GM12878 (cell line): Measurements from ENCODE around the gene CALN1. TPM values are rescaled to one million over a fixed set of nuclear protein-coding genes. Genes with fewer than 3 reads are reported as not detected.

Experiments
- ATAC-seq: fragments of 200-7000 bp; cut with Tn5 transposase; 3 replicates; pipeline ENCODE4 v1.9.1; 2020; ENCODE audit warnings: mild to moderate bottlenecking, moderate library complexity
- BruUV-seq: library from RNA; stranded (reverse); fragments of 400-500 nt; replicated peaks from 2 replicates; lab custom pipeline; 2021; lab: Mats Ljungman, UMichigan
- CTCF ChIA-PET: fragments of 300-600 bp; sonication (Branson Sonifier 250); formaldehyde crosslinking; extraction: SDS; loops from one replicate; lab custom pipeline; 2021; ENCODE audit warnings: inconsistent platforms; lab: Yijun Ruan, JAX
- POLR2A ChIA-PET: fragments of 350-600 bp; formaldehyde crosslinking; extraction: SDS; loops from one replicate; lab custom pipeline; 2021; ENCODE audit warnings: inconsistent platforms; lab: Charles Lee
- RAD21 ChIA-PET: fragments of 300-600 bp; sonication (Branson Sonifier 250); formaldehyde crosslinking; loops from one replicate; lab custom pipeline; 2023; ENCODE audit warnings: antibody characterized with exemption; ENCODE audit not compliant: unreplicated experiment; lab: Charles Lee
- SMC1A ChIA-PET: fragments of 300-600 bp; sonication (Branson Sonifier 250); formaldehyde crosslinking; loops from one replicate; lab custom pipeline; 2023; ENCODE audit not compliant: unreplicated experiment, uncharacterized antibody; lab: Charles Lee
- DNase-seq: peaks from one replicate; pipeline ENCODE4 v3.0.0-alpha.2; 2011; ENCODE audit warnings: low read depth, low spot score
- FAIRE-seq: peaks from 3 replicates; lab custom pipeline; 2011; peaks lifted over from hg19 to GRCh38; lab: Jason Lieb, UNC
- H2AFZ ChIP-seq: 2 replicates; pipeline ENCODE4 v1.6.0; 2011; ENCODE audit warnings: low read depth, low read length, control low read depth; ENCODE audit not compliant: control insufficient read depth
- H3K27ac ChIP-seq: 2 replicates; pipeline ENCODE4 v1.5.1; 2011; ENCODE audit warnings: control low read depth; ENCODE audit not compliant: control insufficient read depth, insufficient read depth
- H3K27me3 ChIP-seq, 2 experiments: replicated peaks in 1 of 2; 2 replicates each; pipeline versions ENCODE4 v1.6.0 to v1.6.1; 2011; ENCODE audit warnings: low read length in 1 of 2; ENCODE audit not compliant: control insufficient read depth in 2 of 2, insufficient read depth in 2 of 2
- H3K36me3 ChIP-seq, 2 experiments: 2 replicates each; pipeline ENCODE4 v1.5.1; 2011; ENCODE audit warnings: low read length in 1 of 2; ENCODE audit not compliant: control insufficient read depth in 2 of 2, insufficient read depth in 2 of 2
- H3K4me1 ChIP-seq: 2 replicates; pipeline ENCODE4 v1.6.1; 2011; ENCODE audit warnings: mild to moderate bottlenecking, low read length, moderate library complexity, mixed read lengths; ENCODE audit not compliant: control insufficient read depth, insufficient read depth
- H3K4me2 ChIP-seq: 2 replicates; pipeline ENCODE4 v1.6.0; 2011; ENCODE audit warnings: control low read depth; ENCODE audit not compliant: control insufficient read depth, insufficient read depth
- H3K4me3 ChIP-seq: fragments of 200-600 bp; sonication (generic); 2 replicates; pipeline ENCODE4 v1.5.1; 2016
- H3K79me2 ChIP-seq: 2 replicates; pipeline ENCODE4 v1.6.0; 2011; ENCODE audit warnings: low read length; ENCODE audit not compliant: control insufficient read depth, insufficient read depth
- H3K9ac ChIP-seq: 2 replicates; pipeline ENCODE4 v1.8.0; 2011; ENCODE audit warnings: low read length, control low read depth, mixed read lengths; ENCODE audit not compliant: control insufficient read depth, insufficient read depth
- H3K9me3 ChIP-seq: replicated peaks from 3 replicates; pipeline ENCODE4 v1.5.1; 2011; ENCODE audit warnings: mild to moderate bottlenecking, low read length; ENCODE audit not compliant: control insufficient read depth, insufficient read depth
- H4K20me1 ChIP-seq: 2 replicates; pipeline ENCODE4 v1.6.0; 2011; ENCODE audit not compliant: control insufficient read depth, insufficient read depth
- BRCA1 ChIP-seq: IDR thresholded peaks from 2 replicates; pipeline ENCODE4 v1.6.1; 2011; ENCODE audit warnings: low read depth, low read length, improper control_type of control experiment
- LARP7 ChIP-seq: fragments of 450-650 bp; IDR thresholded peaks from 2 replicates; pipeline ENCODE4 v1.6.1; 2017; ENCODE audit warnings: mild to moderate bottlenecking
- NFIC ChIP-seq: IDR thresholded peaks from 2 replicates; pipeline ENCODE4 v1.6.1; 2012; ENCODE audit warnings: low read depth, mild to moderate bottlenecking, inconsistent platforms, low read length, moderate library complexity
- WGBS: methylation state at CpG from one replicate; pipeline ENCODE4 v1.1.6; 2016; ENCODE audit warnings: low lambda C conversion rate; ENCODE audit not compliant: insufficient replicate concordance, insufficient coverage; ENCODE audit errors: missing lambda C conversion rate; 5-methylcytosine and 5-hydroxymethylcytosine counted together
- in situ Hi-C: fragments of 300-500 bp; cut with MboI; formaldehyde crosslinking; loops from 9 replicates; pipeline ENCODE4 v1.14.3; 2018; ENCODE audit warnings: mixed read lengths
- intact Hi-C: fragments of 100-400 bp; cut with micrococcal nuclease; formaldehyde crosslinking; loops from one replicate; pipeline ENCODE4 v1.14.2; 2022; ENCODE audit not compliant: unreplicated experiment
- polyA plus RNA-seq, 11 experiments: library from polyadenylated mRNA; depleted of rRNA in 4 of 11; unstranded in 6 of 11; stranded (reverse) in 5 of 11; fragments of >200 nt; fragmentation: Nextera tagmentation in 4 of 11; fragmentation: Illumina TruSeq in 1 of 11; extraction: Ambion mirVana in 4 of 11; extraction: Trizol in 1 of 11; gene quantifications; 1 replicate in 1 of 11; 2 replicates in 10 of 11; pipeline versions ENCODE4 v1.2.1 to v1.2.3, GENCODE V29; 2011 to 2016; ENCODE audit warnings: inconsistent platforms in 2 of 11, missing spikeins in 2 of 11, low read depth in 1 of 11
- total RNA-seq, 4 experiments: library from RNA; depleted of rRNA in 3 of 4; stranded (reverse); fragments of >200 nt in 3 of 4; fragmentation: Illumina TruSeq in 1 of 4; extraction: Trizol in 1 of 4; gene quantifications; 2 replicates each; pipeline versions ENCODE4 v1.2.1 to v1.2.3, GENCODE V29; 2013 to 2021
- TF ChIP-seq, protein P1 (sequence below): IDR thresholded peaks from 2 replicates; pipeline ENCODE4 v1.6.1; 2012; ENCODE audit warnings: low read depth, low read length, improper control_type of control experiment
- TF ChIP-seq, protein P2 (sequence below): IDR thresholded peaks from 2 replicates; pipeline ENCODE4 v1.6.1; 2011; ENCODE audit warnings: borderline replicate concordance, low read depth, mild to moderate bottlenecking, moderate library complexity, mixed read lengths, low read length; ENCODE audit not compliant: insufficient read depth; ENCODE audit errors: extremely low read length
- TF ChIP-seq, protein P3 (sequence below): fragments of 450-650 bp; IDR thresholded peaks from 2 replicates; pipeline ENCODE4 v1.6.1; 2016; ENCODE audit warnings: mild to moderate bottlenecking
- TF ChIP-seq, protein P4 (sequence below): fragments of 450-650 bp; IDR thresholded peaks from 2 replicates; pipeline ENCODE4 v1.6.1; 2017; ENCODE audit warnings: mild to moderate bottlenecking, moderate library complexity

CALN1 gene
- total and polyA plus RNA-seq, 10 of the 15 experiments (the other 5 are each of a cell fraction or from before 2014, with no cell fraction given): 0.48 to 15.3 (median 1.6) TPM

DNA sequence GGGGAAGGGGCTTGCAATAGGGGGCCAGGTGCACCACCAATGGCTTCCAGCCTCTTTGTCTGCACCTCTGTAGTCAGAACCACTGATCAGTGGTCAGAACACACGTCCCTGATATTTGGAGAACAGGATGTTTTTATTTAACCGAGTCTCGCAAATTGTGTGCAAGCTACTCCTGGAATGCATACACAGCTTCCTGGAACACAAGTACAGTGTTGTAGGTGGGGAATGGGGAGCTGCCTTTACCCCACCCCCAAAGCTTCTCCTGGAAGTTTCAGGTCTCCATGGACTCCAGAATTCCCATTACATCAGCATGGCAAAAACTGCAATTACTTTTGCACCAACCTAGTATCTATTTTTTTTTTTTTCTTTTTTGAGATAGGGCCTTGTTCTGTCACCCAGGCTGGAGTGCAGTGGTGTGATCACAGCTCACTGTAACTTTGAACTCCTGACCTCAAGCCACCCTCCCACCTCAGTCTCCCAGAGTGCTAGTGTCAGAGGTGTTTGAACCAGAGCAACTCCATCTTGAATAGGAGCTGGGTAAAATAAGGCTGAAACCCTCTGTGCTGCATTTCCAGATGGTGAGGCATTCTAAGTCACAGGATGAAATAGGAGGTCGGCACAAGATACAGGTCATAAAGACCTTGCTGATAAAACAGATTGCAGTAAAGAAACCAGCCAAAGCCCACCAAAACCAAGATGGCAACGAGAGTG lies 374.0 kb downstream of the CALN1 start:
- no peaks in the 10 kb centered on the region for H3K79me2 ChIP-seq
- ATAC-seq (no peak), DNase-seq (no peak), FAIRE-seq (no peak)
- no peaks in the 10 kb centered on the region for H3K36me3 ChIP-seq
- ChIA-PET POLR2A (no interaction called here), SMC1A (no interaction called here), CTCF (no interaction called here), RAD21 (no interaction called here)
- no peaks in the 10 kb centered on the region for H3K27me3 ChIP-seq
- intact Hi-C loops (no loop called here), in situ Hi-C loops (no loop called here)
- no peak overlapping the region for H2AFZ ChIP-seq
- no peak overlapping the region for H3K9ac ChIP-seq
- TF ChIP-seq, protein P1, sequence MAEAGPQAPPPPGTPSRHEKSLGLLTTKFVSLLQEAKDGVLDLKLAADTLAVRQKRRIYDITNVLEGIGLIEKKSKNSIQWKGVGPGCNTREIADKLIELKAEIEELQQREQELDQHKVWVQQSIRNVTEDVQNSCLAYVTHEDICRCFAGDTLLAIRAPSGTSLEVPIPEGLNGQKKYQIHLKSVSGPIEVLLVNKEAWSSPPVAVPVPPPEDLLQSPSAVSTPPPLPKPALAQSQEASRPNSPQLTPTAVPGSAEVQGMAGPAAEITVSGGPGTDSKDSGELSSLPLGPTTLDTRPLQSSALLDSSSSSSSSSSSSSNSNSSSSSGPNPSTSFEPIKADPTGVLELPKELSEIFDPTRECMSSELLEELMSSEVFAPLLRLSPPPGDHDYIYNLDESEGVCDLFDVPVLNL: no peak
- TF ChIP-seq BRCA1 (no peak), LARP7 (no peak)
- TF ChIP-seq, protein P2, sequence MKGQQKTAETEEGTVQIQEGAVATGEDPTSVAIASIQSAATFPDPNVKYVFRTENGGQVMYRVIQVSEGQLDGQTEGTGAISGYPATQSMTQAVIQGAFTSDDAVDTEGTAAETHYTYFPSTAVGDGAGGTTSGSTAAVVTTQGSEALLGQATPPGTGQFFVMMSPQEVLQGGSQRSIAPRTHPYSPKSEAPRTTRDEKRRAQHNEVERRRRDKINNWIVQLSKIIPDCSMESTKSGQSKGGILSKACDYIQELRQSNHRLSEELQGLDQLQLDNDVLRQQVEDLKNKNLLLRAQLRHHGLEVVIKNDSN: no peak
- H4K20me1 ChIP-seq: no peaks in the 10 kb centered on the region
- no peaks in the 10 kb centered on the region for H3K4me1 ChIP-seq
- H3K4me2 ChIP-seq: no peak overlapping the region
- H3K4me3 ChIP-seq: no peak overlapping the region
- BruUV-seq: no TSS peak
- 23% methylated on average over 5 of the region's 5 CpGs for WGBS
- H3K9me3 ChIP-seq: no peaks in the 10 kb centered on the region
- no peak overlapping the region for H3K27ac ChIP-seq

DNA sequence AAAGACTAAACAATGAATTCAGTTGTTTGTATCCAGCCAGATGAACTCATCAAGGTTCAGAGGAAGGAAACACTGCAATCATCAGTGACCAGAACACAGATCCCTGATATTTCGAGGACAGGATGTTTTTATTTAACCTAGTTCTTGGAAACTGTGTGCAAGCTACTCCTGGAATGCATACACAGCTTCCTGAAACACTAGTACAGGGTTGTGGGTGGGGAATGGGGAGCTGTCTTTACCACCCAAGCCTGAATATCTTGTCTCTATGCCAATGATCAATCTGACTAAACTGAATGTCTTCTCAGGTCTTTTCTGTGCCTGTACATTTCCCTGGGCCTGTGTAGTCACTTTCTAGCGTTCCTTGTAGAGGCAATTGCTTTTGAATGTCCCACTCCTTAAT lies 374.6 kb downstream of the CALN1 start:
- no peaks in the 10 kb centered on the region for H3K27me3 ChIP-seq
- H2AFZ ChIP-seq: no peak overlapping the region
- H4K20me1 ChIP-seq: no peaks in the 10 kb centered on the region
- ChIA-PET POLR2A (interaction anchor here (0.7 kb wide), 1 partner anchor 9 kb away, joined by 3 read pairs; no protein-coding TSS in a partner anchor), SMC1A (no interaction called here), CTCF (no interaction called here), RAD21 (no interaction called here)
- no peak overlapping the region for H3K4me2 ChIP-seq
- in situ Hi-C loops (no loop called here), intact Hi-C loops (no loop called here)
- FAIRE-seq (no peak), ATAC-seq (no peak), DNase-seq (no peak)
- H3K4me3 ChIP-seq: no peak overlapping the region
- no peaks in the 10 kb centered on the region for H3K36me3 ChIP-seq
- 6% methylated on average over 2 of the region's 2 CpGs for WGBS
- H3K9ac ChIP-seq: no peak overlapping the region
- no peaks in the 10 kb centered on the region for H3K79me2 ChIP-seq
- BruUV-seq: no TSS peak
- H3K9me3 ChIP-seq: no peaks in the 10 kb centered on the region; the same call in 2 of the 3 replicates
- H3K4me1 ChIP-seq: no peaks in the 10 kb centered on the region
- no peak overlapping the region for H3K27ac ChIP-seq
- TF ChIP-seq, protein P3, sequence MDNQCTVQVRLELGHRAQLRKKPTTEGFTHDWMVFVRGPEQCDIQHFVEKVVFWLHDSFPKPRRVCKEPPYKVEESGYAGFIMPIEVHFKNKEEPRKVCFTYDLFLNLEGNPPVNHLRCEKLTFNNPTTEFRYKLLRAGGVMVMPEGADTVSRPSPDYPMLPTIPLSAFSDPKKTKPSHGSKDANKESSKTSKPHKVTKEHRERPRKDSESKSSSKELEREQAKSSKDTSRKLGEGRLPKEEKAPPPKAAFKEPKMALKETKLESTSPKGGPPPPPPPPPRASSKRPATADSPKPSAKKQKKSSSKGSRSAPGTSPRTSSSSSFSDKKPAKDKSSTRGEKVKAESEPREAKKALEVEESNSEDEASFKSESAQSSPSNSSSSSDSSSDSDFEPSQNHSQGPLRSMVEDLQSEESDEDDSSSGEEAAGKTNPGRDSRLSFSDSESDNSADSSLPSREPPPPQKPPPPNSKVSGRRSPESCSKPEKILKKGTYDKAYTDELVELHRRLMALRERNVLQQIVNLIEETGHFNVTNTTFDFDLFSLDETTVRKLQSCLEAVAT: no peak
- TF ChIP-seq, protein P4, sequence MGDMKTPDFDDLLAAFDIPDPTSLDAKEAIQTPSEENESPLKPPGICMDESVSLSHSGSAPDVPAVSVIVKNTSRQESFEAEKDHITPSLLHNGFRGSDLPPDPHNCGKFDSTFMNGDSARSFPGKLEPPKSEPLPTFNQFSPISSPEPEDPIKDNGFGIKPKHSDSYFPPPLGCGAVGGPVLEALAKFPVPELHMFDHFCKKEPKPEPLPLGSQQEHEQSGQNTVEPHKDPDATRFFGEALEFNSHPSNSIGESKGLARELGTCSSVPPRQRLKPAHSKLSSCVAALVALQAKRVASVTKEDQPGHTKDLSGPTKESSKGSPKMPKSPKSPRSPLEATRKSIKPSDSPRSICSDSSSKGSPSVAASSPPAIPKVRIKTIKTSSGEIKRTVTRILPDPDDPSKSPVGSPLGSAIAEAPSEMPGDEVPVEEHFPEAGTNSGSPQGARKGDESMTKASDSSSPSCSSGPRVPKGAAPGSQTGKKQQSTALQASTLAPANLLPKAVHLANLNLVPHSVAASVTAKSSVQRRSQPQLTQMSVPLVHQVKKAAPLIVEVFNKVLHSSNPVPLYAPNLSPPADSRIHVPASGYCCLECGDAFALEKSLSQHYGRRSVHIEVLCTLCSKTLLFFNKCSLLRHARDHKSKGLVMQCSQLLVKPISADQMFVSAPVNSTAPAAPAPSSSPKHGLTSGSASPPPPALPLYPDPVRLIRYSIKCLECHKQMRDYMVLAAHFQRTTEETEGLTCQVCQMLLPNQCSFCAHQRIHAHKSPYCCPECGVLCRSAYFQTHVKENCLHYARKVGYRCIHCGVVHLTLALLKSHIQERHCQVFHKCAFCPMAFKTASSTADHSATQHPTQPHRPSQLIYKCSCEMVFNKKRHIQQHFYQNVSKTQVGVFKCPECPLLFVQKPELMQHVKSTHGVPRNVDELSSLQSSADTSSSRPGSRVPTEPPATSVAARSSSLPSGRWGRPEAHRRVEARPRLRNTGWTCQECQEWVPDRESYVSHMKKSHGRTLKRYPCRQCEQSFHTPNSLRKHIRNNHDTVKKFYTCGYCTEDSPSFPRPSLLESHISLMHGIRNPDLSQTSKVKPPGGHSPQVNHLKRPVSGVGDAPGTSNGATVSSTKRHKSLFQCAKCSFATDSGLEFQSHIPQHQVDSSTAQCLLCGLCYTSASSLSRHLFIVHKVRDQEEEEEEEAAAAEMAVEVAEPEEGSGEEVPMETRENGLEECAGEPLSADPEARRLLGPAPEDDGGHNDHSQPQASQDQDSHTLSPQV: no peak
- TF ChIP-seq, protein P2: no peak
- no peak for TF ChIP-seq NFIC
